A673 (cell line): ENCODE results near the gene SLIT3. TPM values are rescaled to one million over a fixed set of nuclear protein-coding genes. Genes with fewer than 3 reads are reported as not detected.

Source experiments
- BruUV-seq: library from RNA; stranded (reverse); fragments of 400-500 nt; replicated peaks from 2 replicates; lab custom pipeline; 2021; lab: Mats Ljungman, UMichigan
- CTCF ChIA-PET: fragments of 300-600 bp; sonication (Branson Sonifier 250); formaldehyde crosslinking; loops from one replicate; lab custom pipeline; 2022; ENCODE audit warnings: antibody characterized with exemption; lab: Charles Lee
- POLR2A ChIA-PET: fragments of 300-600 bp; sonication (Branson Sonifier 250); formaldehyde crosslinking; loops from one replicate; lab custom pipeline; 2022; ENCODE audit warnings: antibody characterized with exemption; ENCODE audit not compliant: low non-redundant PET; lab: Charles Lee
- DNase-seq: peaks from one replicate; pipeline ENCODE4 v3.0.0-alpha.2; 2015; ENCODE audit warnings: low spot score
- H3K27ac ChIP-seq: fragments of 200-600 bp; sonication (generic); 2 replicates; pipeline ENCODE4 v1.5.1; 2016; ENCODE audit warnings: mixed run types, low read depth, mild to moderate bottlenecking, mixed read lengths, antibody characterized with exemption, low read length; ENCODE audit not compliant: poor library complexity, severe bottlenecking
- H3K27me3 ChIP-seq: fragments of 200-600 bp; sonication (generic); replicated peaks from 2 replicates; pipeline ENCODE4 v1.6.1; 2017; ENCODE audit warnings: mixed run types, low read depth, mild to moderate bottlenecking, mixed read lengths, antibody characterized with exemption, low read length; ENCODE audit not compliant: insufficient read depth, poor library complexity
- H3K36me3 ChIP-seq: fragments of 200-600 bp; sonication (generic); 2 replicates; pipeline ENCODE4 v1.6.1; 2016; ENCODE audit warnings: mixed run types, mild to moderate bottlenecking, mixed read lengths, antibody characterized with exemption, low read length; ENCODE audit not compliant: insufficient read depth, poor library complexity, severe bottlenecking
- H3K4me1 ChIP-seq: fragments of 200-600 bp; sonication (generic); 2 replicates; pipeline ENCODE4 v1.6.1; 2017; ENCODE audit warnings: mixed run types, mild to moderate bottlenecking, mixed read lengths, antibody characterized with exemption, low read length; ENCODE audit not compliant: insufficient read depth, poor library complexity, severe bottlenecking
- H3K4me3 ChIP-seq: fragments of 200-600 bp; sonication (generic); 2 replicates; pipeline ENCODE4 v1.5.1; 2016; ENCODE audit warnings: low read depth, mixed run types, mild to moderate bottlenecking, mixed read lengths, low read length; ENCODE audit not compliant: poor library complexity, severe bottlenecking
- H3K9me3 ChIP-seq: fragments of 200-600 bp; sonication (generic); 2 replicates; pipeline ENCODE4 v1.6.1; 2016; ENCODE audit warnings: mixed run types, low read depth, mild to moderate bottlenecking, mixed read lengths, antibody characterized with exemption, low read length; ENCODE audit not compliant: poor library complexity, severe bottlenecking
- EZH2 ChIP-seq: fragments of 200-600 bp; sonication (generic); IDR thresholded peaks from 2 replicates; pipeline ENCODE4 v1.6.1; 2017; ENCODE audit warnings: borderline replicate concordance, low read depth, mild to moderate bottlenecking, mixed read lengths, antibody characterized with exemption, low read length; ENCODE audit not compliant: poor library complexity, severe bottlenecking
- intact Hi-C: fragments of 100-400 bp; cut with micrococcal nuclease; formaldehyde crosslinking; loops from one replicate; pipeline ENCODE4 v1.10.0; 2022; ENCODE audit not compliant: unreplicated experiment
- total RNA-seq: library from RNA; stranded (reverse); gene quantifications from 2 replicates; pipeline ENCODE4 v1.2.3, GENCODE V29; 2021
- TF ChIP-seq, protein P1 (sequence below): fragments of 300-800, 200-600 bp; sonication (generic); conservative IDR thresholded peaks from 2 replicates; pipeline ENCODE4 v1.5.1; 2017; ENCODE audit warnings: low read depth, mild to moderate bottlenecking, antibody characterized with exemption, low read length, moderate library complexity, mixed read lengths

SLIT3 gene
- total RNA-seq, 1 experiment from 2014 or later: not detected

DNA sequence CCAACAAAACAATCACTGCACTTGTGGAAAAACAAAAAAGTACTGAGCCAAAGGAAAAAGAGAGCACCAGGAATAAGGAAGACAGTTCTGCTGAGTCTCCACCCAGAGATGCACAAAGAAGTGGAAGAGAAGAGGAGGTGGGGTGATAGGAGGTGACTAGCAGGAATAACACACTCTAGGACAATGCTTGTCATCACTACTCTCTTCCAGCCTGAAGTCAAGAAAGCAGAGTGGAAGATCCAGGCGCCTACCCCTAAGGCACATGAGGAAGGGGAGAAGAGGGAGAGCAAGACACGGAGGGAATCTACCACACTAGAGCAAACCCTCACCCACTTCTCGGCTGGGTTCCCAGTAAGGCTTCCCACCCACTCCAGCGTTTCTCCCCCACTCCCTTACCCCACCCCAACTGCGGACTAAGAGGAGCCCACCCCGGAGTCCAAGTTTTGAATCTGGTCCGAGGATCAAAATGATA, 1.7 kb downstream of the SLIT3 start:
- ChIA-PET POLR2A (no interaction called here), CTCF (no interaction called here)
- intact Hi-C loops: no loop called here
- TF ChIP-seq, protein P1, sequence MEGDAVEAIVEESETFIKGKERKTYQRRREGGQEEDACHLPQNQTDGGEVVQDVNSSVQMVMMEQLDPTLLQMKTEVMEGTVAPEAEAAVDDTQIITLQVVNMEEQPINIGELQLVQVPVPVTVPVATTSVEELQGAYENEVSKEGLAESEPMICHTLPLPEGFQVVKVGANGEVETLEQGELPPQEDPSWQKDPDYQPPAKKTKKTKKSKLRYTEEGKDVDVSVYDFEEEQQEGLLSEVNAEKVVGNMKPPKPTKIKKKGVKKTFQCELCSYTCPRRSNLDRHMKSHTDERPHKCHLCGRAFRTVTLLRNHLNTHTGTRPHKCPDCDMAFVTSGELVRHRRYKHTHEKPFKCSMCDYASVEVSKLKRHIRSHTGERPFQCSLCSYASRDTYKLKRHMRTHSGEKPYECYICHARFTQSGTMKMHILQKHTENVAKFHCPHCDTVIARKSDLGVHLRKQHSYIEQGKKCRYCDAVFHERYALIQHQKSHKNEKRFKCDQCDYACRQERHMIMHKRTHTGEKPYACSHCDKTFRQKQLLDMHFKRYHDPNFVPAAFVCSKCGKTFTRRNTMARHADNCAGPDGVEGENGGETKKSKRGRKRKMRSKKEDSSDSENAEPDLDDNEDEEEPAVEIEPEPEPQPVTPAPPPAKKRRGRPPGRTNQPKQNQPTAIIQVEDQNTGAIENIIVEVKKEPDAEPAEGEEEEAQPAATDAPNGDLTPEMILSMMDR: no peak
- TF ChIP-seq EZH2: peak; percentile 53
- no peaks in the 10 kb centered on the region for H3K36me3 ChIP-seq
- H3K27me3 ChIP-seq: peaks cover 79% of the 10 kb centered on the region
- H3K27ac ChIP-seq: no peak overlapping the region
- DNase-seq: no peak
- no peaks in the 10 kb centered on the region for H3K9me3 ChIP-seq
- no peaks in the 10 kb centered on the region for H3K4me1 ChIP-seq
- no peak overlapping the region for H3K4me3 ChIP-seq
- no TSS peak for BruUV-seq

DNA sequence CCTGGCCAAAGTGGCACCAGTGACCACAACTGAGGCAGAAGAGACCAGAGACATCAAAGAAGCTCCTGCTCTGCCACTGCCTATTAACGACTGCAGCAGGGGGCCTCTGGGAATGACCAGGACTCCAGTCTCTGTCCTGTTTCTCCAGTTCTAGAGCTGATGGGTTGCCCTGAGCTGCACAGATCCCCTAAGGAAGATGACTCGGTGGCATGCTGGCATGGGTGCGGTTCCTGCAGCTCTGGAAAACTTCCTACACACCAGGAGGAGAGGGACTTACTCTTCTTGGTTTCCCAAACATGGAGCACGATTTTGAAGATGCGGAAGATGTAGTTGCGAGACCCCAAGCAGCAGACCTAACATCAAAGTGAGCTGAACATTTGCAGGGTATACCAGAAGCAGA, 2.7 kb downstream of the SLIT3 start:
- Histone ChIP-seq H3K9me3 (no peaks in the 10 kb centered on the region), H3K36me3 (no peaks in the 10 kb centered on the region), H3K27ac (no peak overlapping the region), H3K27me3 (peaks cover 68% of the 10 kb centered on the region), H3K4me3 (no peak overlapping the region), H3K4me1 (no peaks in the 10 kb centered on the region)
- intact Hi-C loops: no loop called here
- CTCF ChIA-PET: no interaction called here
- no peak for DNase-seq
- POLR2A ChIA-PET: no interaction called here
- no TSS peak for BruUV-seq
- TF ChIP-seq, protein P1: no peak
- no peak for TF ChIP-seq EZH2

DNA sequence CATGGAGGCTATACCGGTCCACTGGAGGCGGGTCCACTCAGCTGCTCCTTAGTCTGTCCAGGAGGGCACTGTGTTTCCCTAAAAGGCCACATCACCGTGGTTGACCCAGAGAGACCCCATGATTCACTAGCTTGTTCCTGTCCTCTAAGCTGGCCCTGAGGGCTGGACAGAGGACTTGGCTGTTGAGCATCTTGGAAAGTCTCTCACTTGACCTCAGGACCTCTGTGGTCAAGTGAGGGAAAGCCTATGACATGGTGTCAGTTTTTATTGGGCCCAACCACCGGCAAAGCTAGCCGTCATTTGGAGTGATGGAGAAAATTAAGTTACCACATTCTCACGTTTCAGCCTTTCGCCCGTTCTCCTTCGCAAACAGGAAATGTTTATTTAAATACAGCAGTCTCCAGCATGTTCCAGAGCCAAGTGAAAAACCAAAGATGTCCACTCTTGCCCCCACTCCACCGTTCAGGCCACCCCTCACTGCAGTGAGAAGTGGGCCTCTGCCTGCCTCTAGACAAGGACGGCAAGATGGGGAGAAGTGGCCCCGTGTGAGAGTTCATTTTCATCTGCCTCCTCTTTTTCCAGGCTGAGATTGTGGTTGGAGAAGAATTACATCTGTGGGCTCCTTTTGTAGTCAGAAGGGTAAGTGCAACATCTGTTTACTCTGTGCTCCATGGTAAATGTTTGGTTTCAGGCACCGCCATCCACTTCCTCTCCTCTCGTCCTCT, 4.4 kb downstream of the SLIT3 start:
- peaks cover 53% of the 10 kb centered on the region for H3K27me3 ChIP-seq
- intact Hi-C loops: no loop called here
- no TSS peak for BruUV-seq

More for the DNA sequence above, 4.4 kb downstream of the SLIT3 start:
- no peaks in the 10 kb centered on the region for H3K36me3 ChIP-seq
- no peak overlapping the region for H3K27ac ChIP-seq
- POLR2A ChIA-PET: no interaction called here
- DNase-seq: no peak
- CTCF ChIA-PET: no interaction called here
- no peaks in the 10 kb centered on the region for H3K9me3 ChIP-seq
- no peak for TF ChIP-seq EZH2
- TF ChIP-seq, protein P1: no peak
- H3K4me3 ChIP-seq: no peak overlapping the region
- no peaks in the 10 kb centered on the region for H3K4me1 ChIP-seq
